Panc1 (cell line): ENCODE results near the gene GRP. TPM values are rescaled to one million over a fixed set of nuclear protein-coding genes. Genes with fewer than 3 reads are reported as not detected.

Experiments used
- ATAC-seq: fragments of 200-7000 bp; cut with Tn5 transposase; 2 replicates; pipeline ENCODE4 v1.9.1; 2020; ENCODE audit warnings: mild to moderate bottlenecking, moderate library complexity
- BruUV-seq: library from RNA; stranded (reverse); fragments of 400-500 nt; replicated peaks from 2 replicates; lab custom pipeline; 2021; lab: Mats Ljungman, UMichigan
- CTCF ChIA-PET: fragments of 300-600 bp; sonication (Branson Sonifier 250); formaldehyde crosslinking; loops from one replicate; lab custom pipeline; 2022; ENCODE audit warnings: antibody characterized with exemption; lab: Charles Lee
- POLR2A ChIA-PET: fragments of 300-600 bp; sonication (Branson Sonifier 250); formaldehyde crosslinking; loops from one replicate; lab custom pipeline; 2022; ENCODE audit warnings: antibody characterized with exemption; lab: Charles Lee
- DNase-seq: peaks from one replicate; pipeline ENCODE4 v3.0.0-alpha.2; 2010; ENCODE audit warnings: low read depth, low spot score
- H3K27ac ChIP-seq: 2 replicates; pipeline ENCODE4 v1.5.1; 2011; ENCODE audit warnings: mild to moderate bottlenecking, low read length, inconsistent platforms
- H3K27me3 ChIP-seq: fragments of 200-500 bp; sonication (Bioruptor generic); 2 replicates; pipeline ENCODE4 v1.6.0; 2014; ENCODE audit warnings: low read length, inconsistent platforms; ENCODE audit not compliant: control insufficient read depth, insufficient read depth
- H3K36me3 ChIP-seq: fragments of 200-500 bp; sonication (Bioruptor generic); 2 replicates; pipeline ENCODE4 v1.5.1; 2014; ENCODE audit warnings: inconsistent platforms, mild to moderate bottlenecking, low read length, moderate library complexity; ENCODE audit not compliant: control insufficient read depth, insufficient read depth
- H3K4me1 ChIP-seq: 2 replicates; pipeline ENCODE4 v1.5.1; 2011; ENCODE audit warnings: inconsistent platforms, mild to moderate bottlenecking, low read length, moderate library complexity; ENCODE audit not compliant: control insufficient read depth, insufficient read depth
- H3K4me3 ChIP-seq, 2 experiments: 2 replicates each; pipeline ENCODE4 v1.5.1; 2011 to 2012; ENCODE audit warnings: low read depth in 2 of 2, low read length in 2 of 2, mild to moderate bottlenecking in 2 of 2, inconsistent platforms in 1 of 2, moderate library complexity in 1 of 2
- H3K9me3 ChIP-seq: fragments of 200-500 bp; sonication (Bioruptor generic); 2 replicates; pipeline ENCODE4 v1.5.1; 2014; ENCODE audit warnings: low read depth, mild to moderate bottlenecking, inconsistent platforms, low read length, moderate library complexity; ENCODE audit not compliant: control insufficient read depth, insufficient read depth
- CTCF ChIP-seq: fragments of 450-650 bp; IDR thresholded peaks from 2 replicates; pipeline ENCODE4 v1.5.1; 2017; ENCODE audit warnings: mild to moderate bottlenecking
- POLR2AphosphoS5 ChIP-seq: IDR thresholded peaks from 2 replicates; pipeline ENCODE4 v1.6.1; 2012; ENCODE audit warnings: mild to moderate bottlenecking, low read depth, low read length, moderate library complexity
- REST ChIP-seq, 2 experiments: IDR thresholded peaks; 2 replicates each; pipeline ENCODE4 v1.6.1; 2011 to 2012; ENCODE audit warnings: low read depth in 2 of 2, control low read depth in 1 of 2, low read length in 1 of 2, mild to moderate bottlenecking in 1 of 2, moderate library complexity in 1 of 2; ENCODE audit not compliant: insufficient read depth in 1 of 2
- SIN3A ChIP-seq: IDR thresholded peaks from 2 replicates; pipeline ENCODE4 v1.6.1; 2012; ENCODE audit warnings: low read depth, mild to moderate bottlenecking, low read length, moderate library complexity, borderline replicate concordance; ENCODE audit not compliant: insufficient read depth
- TCF7L2 ChIP-seq: IDR thresholded peaks from 2 replicates; pipeline ENCODE4 v1.6.1; 2011; ENCODE audit warnings: mild to moderate bottlenecking, low read depth, low read length, inconsistent platforms
- in situ Hi-C: cut with HindIII; loops from 2 replicates; pipeline ENCODE4 v1.10.0; 2016; ENCODE audit warnings: low sequenced_read_pairs, low pct_unique_long_range_greater_than_20kb
- intact Hi-C: fragments of 100-400 bp; cut with micrococcal nuclease; formaldehyde crosslinking; loops from one replicate; pipeline ENCODE4 v1.10.0; 2022; ENCODE audit not compliant: unreplicated experiment
- total RNA-seq: library from RNA; stranded (reverse); gene quantifications from one replicate; pipeline ENCODE4 v1.2.1, GENCODE V29; 2021; ENCODE audit not compliant: unreplicated experiment

Gene GRP
- total RNA-seq, 1 experiment from 2014 or later = not detected

GRCh38 chr18:59189008-59189407, 30.9 kb upstream of the GRP start:
- ChIA-PET POLR2A (no interaction called here), CTCF (no interaction called here)
- no peaks in the 10 kb centered on the region for H3K9me3 ChIP-seq
- no peak overlapping the region for H3K27ac ChIP-seq
- DNase-seq = no peak
- no peak for ATAC-seq
- no TSS peak for BruUV-seq
- TF ChIP-seq TCF7L2 (no peak), POLR2AphosphoS5 (no peak), CTCF (no peak)
- H3K4me1 ChIP-seq = no peaks in the 10 kb centered on the region
- in situ Hi-C loops (no loop called here), intact Hi-C loops (no loop called here)
- no peaks in the 10 kb centered on the region for H3K36me3 ChIP-seq
- H3K27me3 ChIP-seq = no peaks in the 10 kb centered on the region
- H3K4me3 ChIP-seq = no peak overlapping the region

GRCh38 chr18:59189746-59190145, 30.2 kb upstream of the GRP start:
- BruUV-seq = no TSS peak
- TF ChIP-seq TCF7L2 (no peak), SIN3A (no peak), CTCF (no peak), POLR2AphosphoS5 (no peak), REST (IDR thresholded peaks at IDR 0.05; ENCODE audit: insufficient read depth in 1 of 2, low read depth in 2 of 2, low read length in 1 of 2) (no peak)

More at GRCh38 chr18:59189746-59190145, 30.2 kb upstream of the GRP start:
- ATAC-seq (no peak), DNase-seq (no peak)
- Histone ChIP-seq H3K4me1 (no peaks in the 10 kb centered on the region), H3K27ac (no peak overlapping the region), H3K36me3 (no peaks in the 10 kb centered on the region), H3K4me3 (no peak overlapping the region), H3K9me3 (no peaks in the 10 kb centered on the region), H3K27me3 (no peaks in the 10 kb centered on the region)
- CTCF ChIA-PET = no interaction called here
- in situ Hi-C loops = no loop called here
- intact Hi-C loops = no loop called here
- POLR2A ChIA-PET = no interaction called here
